Measurements from ENCODE around the gene FILIP1L.
A peak's percentile ranks its signal among the peaks of the same experiment; 100 is the strongest.

The FILIP1L gene

DNA sequence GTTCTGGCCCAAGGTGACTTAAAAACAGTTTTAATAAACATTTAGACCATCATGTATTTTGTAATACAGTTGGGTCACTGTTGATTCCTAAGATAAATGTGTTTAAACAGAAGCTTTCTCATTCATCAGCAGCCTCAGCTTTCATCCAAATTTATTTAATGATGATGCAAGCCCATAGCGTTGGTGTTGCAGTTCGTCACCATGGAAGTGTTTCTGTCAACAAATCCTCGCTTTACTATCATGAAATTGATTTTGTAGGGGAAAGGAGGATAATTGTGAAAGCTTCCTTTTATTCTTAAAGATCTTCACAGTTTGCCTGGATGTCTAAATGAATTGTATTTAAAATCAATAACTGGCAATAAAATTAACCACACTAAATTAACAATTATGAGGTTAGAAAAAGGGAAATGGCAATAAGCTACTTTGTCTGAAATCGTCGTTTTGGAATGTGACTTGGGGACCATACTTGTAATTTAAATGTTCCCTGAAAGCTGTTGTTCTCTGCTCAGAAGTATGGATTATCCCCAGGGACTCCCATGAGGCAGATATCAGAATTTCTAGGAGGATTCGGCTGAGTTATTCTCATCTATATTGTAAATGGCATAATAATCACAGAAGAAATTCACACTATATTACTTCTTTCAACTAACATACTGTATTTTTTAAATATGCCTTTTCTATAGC is 267.7 kb downstream of the FILIP1L start:
- TF ChIP-seq, protein P1, sequence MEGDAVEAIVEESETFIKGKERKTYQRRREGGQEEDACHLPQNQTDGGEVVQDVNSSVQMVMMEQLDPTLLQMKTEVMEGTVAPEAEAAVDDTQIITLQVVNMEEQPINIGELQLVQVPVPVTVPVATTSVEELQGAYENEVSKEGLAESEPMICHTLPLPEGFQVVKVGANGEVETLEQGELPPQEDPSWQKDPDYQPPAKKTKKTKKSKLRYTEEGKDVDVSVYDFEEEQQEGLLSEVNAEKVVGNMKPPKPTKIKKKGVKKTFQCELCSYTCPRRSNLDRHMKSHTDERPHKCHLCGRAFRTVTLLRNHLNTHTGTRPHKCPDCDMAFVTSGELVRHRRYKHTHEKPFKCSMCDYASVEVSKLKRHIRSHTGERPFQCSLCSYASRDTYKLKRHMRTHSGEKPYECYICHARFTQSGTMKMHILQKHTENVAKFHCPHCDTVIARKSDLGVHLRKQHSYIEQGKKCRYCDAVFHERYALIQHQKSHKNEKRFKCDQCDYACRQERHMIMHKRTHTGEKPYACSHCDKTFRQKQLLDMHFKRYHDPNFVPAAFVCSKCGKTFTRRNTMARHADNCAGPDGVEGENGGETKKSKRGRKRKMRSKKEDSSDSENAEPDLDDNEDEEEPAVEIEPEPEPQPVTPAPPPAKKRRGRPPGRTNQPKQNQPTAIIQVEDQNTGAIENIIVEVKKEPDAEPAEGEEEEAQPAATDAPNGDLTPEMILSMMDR (IDR thresholded peaks at IDR 0.05; ENCODE audit: poor library complexity, severe bottlenecking), result no peak
- ATAC-seq (ENCODE audit: low read depth), result no peak
- peaks cover 4% of the 10 kb centered on the region for H3K4me1 ChIP-seq (ENCODE audit: insufficient read depth, poor library complexity, severe bottlenecking)
- H3K4me3 ChIP-seq (ENCODE audit: severe bottlenecking), result no peak overlapping the region
- H3K36me3 ChIP-seq (ENCODE audit: low read depth), result no peaks in the 10 kb centered on the region
- no peaks in the 10 kb centered on the region for H3K9me3 ChIP-seq (ENCODE audit: severe bottlenecking)
- DNase-seq (ENCODE audit: low spot score), result no peak
- H3K27ac ChIP-seq (ENCODE audit: poor library complexity, severe bottlenecking), result no peak overlapping the region
- no peaks in the 10 kb centered on the region for H3K27me3 ChIP-seq (ENCODE audit: insufficient read depth, poor library complexity, severe bottlenecking)

DNA sequence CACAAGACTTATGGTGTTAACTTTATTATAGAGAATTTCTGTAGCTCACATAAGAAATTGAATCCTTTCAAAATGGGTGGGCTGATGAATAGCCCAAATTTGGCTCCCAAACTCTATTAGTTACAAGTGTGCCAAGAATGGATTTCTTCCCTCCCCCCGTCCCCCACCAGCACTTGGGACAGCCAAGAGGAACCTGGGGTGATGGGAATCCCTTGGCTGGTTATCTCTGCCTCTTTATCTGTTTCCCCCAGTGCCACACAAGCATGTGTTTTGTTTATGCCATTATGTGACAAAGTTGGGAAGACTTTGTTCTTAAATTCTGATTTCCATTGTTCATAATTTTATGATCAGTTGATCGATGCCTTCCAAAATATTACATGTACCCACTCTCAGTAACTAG is 268.3 kb downstream of the FILIP1L start:
- no peak for ATAC-seq (ENCODE audit: low read depth)
- TF ChIP-seq, protein P1 (IDR thresholded peaks at IDR 0.05; ENCODE audit: poor library complexity, severe bottlenecking), result no peak

GRCh38 chr3:99845331-99845730 is 269.0 kb downstream of the FILIP1L start:
- Histone ChIP-seq H3K9me3 (ENCODE audit: severe bottlenecking) (no peaks in the 10 kb centered on the region), H3K27ac (ENCODE audit: poor library complexity, severe bottlenecking) (no peak overlapping the region), H3K36me3 (ENCODE audit: low read depth) (no peaks in the 10 kb centered on the region), H3K4me1 (ENCODE audit: insufficient read depth, poor library complexity, severe bottlenecking) (peaks cover 4% of the 10 kb centered on the region), H3K27me3 (ENCODE audit: insufficient read depth, poor library complexity, severe bottlenecking) (no peaks in the 10 kb centered on the region), H3K4me3 (ENCODE audit: severe bottlenecking) (no peak overlapping the region)
- no peak for DNase-seq (ENCODE audit: low spot score)
- TF ChIP-seq, protein P1 (IDR thresholded peaks at IDR 0.05; ENCODE audit: poor library complexity, severe bottlenecking), result no peak
- no peak for ATAC-seq (ENCODE audit: low read depth)

More for the DNA sequence above, 268.3 kb downstream of the FILIP1L start:
- H3K27me3 ChIP-seq (ENCODE audit: insufficient read depth, poor library complexity, severe bottlenecking), result no peaks in the 10 kb centered on the region
- H3K4me3 ChIP-seq (ENCODE audit: severe bottlenecking), result no peak overlapping the region
- DNase-seq (ENCODE audit: low spot score), result no peak
- no peaks in the 10 kb centered on the region for H3K9me3 ChIP-seq (ENCODE audit: severe bottlenecking)
- H3K36me3 ChIP-seq (ENCODE audit: low read depth), result no peaks in the 10 kb centered on the region
- no peak overlapping the region for H3K27ac ChIP-seq (ENCODE audit: poor library complexity, severe bottlenecking)
- H3K4me1 ChIP-seq (ENCODE audit: insufficient read depth, poor library complexity, severe bottlenecking), result peaks cover 4% of the 10 kb centered on the region

- H3K27me3 ChIP-seq (ENCODE audit: insufficient read depth, poor library complexity, severe bottlenecking), result no peaks in the 10 kb centered on the region
- DNase-seq (ENCODE audit: low spot score) (no peak), ATAC-seq (ENCODE audit: low read depth) (no peak; the same call in 2 of the 3 replicates)
- no peak overlapping the region for H3K4me3 ChIP-seq (ENCODE audit: severe bottlenecking)
- no peak overlapping the region for H3K27ac ChIP-seq (ENCODE audit: poor library complexity, severe bottlenecking)
- TF ChIP-seq, protein P1 (IDR thresholded peaks at IDR 0.05; ENCODE audit: poor library complexity, severe bottlenecking), result peak; percentile 46
- H3K9me3 ChIP-seq (ENCODE audit: severe bottlenecking), result no peaks in the 10 kb centered on the region
- peaks cover 13% of the 10 kb centered on the region for H3K4me1 ChIP-seq (ENCODE audit: insufficient read depth, poor library complexity, severe bottlenecking)
- H3K36me3 ChIP-seq (ENCODE audit: low read depth), result no peaks in the 10 kb centered on the region
These were observed 270.6 kb downstream of the FILIP1L start for GRCh38 chr3:99843590-99844258.
